HG03439 (cell line): ENCODE measurements around the gene CPNE4.
"Not testable (repeated sequence)": the region's sequence is repeated elsewhere in the genome, so short reads cannot be mapped to it uniquely, and the experiment has no call there.

ENCODE experiments used
- ATAC-seq: cut with Tn5 transposase; IDR thresholded peaks from one replicate; pipeline ENCODE4 v1.9.1; 2021; ENCODE audit warnings: mild to moderate bottlenecking, moderate library complexity; ENCODE audit not compliant: unreplicated experiment

The CPNE4 gene

DNA sequence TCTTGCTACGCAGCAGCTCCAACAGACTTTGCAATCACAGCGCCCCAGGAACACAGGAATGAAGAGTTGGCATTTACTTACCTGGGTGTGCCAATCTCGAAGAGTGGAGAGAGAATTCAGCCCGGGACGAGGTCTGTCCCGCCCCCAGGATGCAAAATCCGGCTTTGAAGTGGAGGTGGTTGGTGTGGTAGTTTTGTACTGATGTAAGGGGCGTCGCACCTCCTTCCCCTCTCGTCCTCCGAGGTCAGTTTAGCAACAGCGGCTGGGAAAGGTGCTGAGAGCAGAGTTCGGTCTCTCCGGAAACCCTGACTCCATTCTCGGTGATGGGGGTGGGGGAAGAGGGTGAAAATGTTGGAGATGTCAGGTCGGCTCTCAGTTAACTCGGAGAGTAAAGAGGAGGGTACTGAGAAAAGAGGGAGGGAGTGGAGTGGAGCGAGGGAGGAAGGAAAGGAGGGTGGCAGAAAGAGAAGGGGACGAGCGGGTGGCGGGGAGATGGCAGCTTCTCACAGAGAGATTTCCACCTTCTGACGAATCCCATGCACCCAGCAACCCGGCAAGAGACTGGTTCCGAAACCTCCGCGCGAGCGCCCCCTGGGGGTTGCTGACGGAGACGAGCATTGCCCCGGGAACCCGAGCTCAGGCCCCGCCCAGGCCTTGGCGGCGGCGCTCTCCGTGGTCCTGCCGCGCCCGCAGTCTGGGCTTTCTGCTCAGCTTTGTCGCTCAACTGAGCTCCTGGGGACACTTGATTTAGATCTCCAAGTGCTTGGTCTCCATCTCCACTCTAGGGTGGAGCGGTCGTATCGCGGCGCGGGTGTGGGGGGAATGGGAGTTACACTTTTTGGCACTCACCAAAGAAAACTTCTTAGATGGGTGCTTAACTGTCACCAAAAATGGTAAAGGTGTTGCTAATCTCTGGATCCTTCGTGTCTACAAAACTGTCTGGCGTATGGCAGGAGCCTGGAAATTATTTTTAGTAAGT is at the start of gene CPNE4:
CPNE4 (minus strand) TSS at position 529 of the 979 bp plus-strand sequence.
- peak; percentile 63 for ATAC-seq

DNA sequence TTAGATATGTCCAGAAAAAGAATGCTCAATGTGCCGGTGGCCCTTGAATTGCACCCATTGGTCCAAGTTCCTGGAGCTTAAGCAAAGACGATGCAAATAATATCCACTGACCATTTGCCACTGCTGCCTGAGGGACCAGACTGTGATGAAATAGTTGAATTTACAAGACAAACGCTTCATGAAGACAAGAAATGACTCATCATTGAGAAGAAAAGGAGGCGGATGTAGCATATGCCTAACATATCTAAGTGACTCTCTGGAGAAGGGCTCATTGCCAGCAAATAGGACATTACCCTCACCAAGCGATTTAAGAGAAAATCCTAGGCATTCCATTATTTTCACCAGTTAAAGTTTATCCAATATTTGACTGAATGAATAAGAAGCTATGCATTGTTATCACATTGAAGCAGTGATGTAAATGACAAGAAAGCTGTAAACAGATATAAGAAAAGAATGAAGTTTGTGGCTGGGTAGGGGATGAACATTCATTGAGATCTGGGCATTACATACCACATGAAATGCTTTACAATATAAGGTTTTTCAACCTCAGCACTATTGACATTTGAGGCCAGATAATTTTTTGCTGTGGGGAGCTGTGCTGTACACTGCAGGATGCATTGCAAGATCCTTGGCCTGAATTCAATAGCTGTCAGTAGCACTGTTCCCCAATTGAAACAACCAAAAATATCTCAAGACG is 48.9 kb upstream of the CPNE4 start:
- no peak for ATAC-seq

DNA sequence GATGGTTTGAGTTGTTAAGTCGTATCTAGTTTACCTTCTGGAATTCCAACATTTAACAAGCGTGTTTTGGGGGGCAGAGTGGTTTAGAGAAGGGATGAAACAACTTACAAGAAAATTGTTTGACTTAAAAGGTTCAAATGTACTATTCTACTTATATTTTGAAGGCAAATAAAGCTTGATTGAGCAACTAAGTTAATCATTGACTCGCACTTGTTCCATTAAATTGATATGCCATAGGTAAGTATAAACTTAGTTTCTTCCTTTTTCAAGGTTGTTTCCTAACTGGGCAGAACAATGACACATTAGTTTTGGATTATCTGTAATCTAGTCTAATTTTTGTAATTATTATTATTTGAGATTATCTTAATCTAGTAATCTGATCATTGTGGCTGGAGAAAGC is 48.3 kb upstream of the CPNE4 start:
- ATAC-seq = no peak

DNA sequence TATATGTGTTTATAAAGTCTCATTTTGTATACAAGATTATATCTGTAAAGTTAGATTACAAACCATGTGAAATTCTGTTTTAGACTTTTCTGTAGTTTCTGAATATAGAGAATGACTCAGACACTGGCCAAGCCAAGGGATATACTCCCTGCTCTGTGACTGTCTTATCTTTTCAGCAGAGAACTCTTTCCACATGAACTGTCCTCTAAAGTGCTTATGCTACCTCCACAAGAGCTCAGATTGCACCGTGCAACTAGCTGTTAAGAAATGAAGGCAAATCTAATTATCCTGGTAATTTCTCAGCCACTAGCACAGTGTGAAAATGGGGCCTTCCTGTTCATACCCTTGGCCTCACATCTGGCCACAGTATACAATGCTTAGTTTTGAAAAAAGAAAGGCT is 44.3 kb upstream of the CPNE4 start:
- no peak for ATAC-seq

DNA sequence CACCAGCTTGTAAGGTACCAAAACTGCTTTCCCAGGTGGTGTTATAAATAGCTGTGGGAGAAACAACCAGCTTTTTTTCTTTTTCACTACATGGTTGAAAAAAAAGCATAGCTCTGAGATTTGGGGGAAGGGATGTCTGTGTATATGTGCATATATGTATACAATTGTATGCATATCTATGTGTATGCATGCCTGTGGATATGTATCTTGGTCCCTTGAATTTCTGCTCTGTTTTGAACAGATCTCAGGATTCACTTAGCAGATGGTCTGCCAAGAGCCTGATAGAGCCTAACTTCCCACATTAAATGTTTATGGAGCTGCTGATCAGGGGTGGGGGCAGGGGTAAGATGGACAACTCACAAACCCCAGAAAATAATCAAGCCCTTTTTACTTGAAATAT is 39.0 kb upstream of the CPNE4 start:
- ATAC-seq = no peak

DNA sequence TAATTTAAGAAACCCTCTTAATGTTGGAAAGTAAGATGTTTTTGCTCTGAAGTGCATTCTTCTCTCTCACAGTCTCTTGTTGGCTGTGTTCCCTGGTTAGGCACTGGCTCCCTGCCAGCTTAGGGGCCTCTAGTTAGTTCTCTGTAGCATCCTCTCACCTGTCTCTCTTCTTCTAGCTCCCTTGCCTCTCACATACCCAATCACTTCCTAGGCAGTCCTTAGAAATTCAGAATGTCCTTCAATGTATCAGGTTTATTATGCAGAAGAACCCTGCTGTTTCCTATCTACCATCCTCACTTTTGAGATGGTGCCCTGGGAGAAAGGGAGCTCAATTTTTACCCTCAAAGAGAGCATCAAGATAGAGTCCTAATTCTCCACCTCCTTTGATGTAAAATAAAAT is 36.2 kb upstream of the CPNE4 start:
- no peak for ATAC-seq

DNA sequence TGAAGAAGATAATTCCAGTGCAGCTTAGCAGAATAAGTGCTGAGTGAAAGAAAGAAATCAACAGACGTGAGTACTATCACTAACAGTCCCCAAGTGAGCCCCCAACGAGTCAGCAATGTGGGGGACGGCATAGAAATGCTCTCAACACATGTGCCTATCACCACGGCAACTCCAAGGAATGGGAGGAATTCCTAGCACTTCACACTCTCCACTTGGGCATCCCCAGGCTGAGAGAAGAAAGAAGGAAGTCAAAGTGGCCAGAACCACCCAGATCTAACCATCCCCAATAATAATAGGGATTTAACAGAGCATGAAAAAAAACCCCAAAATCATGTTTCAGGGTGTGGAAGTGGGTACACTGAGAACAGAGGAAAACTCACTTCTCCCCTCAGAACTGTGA is 29.3 kb upstream of the CPNE4 start:
- ATAC-seq = no peak

DNA sequence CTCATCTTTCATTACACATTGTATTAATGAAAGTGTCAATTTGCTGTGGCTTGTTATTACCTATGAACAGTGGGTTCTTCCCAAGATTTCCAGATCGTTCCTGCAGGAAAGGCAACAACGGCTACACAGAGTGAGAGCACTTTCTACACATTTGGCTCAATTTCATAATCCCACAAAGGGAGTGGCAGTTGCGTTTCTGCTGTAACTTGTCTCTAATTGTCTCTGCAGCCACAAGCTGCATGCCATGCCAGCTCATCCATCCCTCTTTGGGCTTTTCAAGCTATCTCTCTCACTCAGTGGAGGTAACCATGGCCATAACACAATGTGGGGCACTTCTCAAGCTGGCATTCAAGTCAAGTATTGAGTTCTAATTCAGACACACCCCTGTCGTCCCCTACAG is 27.7 kb upstream of the CPNE4 start:
- ATAC-seq = no peak

DNA sequence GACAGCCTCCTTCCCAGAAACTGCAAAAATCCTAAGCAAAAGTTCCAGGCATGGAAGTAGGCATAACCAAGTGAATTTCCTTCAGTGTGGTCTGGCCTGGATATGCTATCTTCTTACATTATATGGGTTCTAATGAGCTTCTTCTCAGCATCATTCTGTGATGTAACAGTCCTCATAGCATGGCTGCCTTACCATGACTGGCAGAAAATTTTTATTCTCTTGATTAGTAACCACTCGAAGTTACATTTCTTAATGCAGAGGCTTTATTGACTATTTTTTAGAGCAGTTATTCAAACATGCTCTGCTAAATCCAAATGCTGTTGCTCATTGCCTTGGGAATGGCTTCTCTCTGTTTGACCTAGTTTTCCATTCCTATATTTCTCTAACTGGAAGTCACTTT is 21.1 kb upstream of the CPNE4 start:
- ATAC-seq = no peak

DNA sequence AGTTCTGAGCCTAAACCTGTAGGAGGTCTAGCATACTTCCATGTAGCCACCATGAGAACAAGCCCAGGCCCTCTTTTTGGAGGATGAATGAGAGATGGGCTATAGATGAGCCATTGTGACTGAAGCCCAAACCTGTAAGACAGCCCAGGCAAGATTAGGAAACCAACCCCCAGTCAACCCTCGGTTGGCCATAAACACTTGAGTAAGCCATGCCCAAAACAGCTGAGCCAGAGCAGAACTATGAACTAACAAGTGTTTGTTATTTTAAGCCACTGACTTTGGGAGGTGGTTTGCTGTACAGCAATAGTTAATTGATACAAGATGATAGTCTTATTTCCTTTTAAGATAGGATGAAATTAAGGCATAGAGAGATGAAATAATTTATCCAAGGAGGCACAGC is 12.4 kb upstream of the CPNE4 start:
- ATAC-seq = no peak

DNA sequence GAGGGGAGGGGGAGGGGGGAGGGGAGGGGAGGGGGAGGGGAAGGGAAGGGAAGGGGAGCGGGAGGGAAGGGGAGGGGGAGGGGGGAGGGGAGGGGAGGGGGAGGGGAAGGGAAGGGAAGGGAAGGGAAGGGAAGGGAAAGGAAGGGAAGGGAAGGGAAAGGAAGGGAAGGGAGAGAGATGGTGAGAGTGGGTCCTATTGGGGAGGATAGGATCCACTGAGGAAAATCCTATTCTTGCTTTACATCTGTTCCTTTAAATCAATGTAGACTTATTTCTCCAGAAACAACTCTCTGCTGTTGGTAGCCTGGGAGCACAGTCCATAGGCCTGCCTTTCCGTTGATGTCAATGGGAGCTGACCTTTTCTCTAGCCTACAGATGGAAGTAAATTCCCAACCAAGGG is 10.1 kb upstream of the CPNE4 start:
- not testable (repeated sequence) for ATAC-seq

DNA sequence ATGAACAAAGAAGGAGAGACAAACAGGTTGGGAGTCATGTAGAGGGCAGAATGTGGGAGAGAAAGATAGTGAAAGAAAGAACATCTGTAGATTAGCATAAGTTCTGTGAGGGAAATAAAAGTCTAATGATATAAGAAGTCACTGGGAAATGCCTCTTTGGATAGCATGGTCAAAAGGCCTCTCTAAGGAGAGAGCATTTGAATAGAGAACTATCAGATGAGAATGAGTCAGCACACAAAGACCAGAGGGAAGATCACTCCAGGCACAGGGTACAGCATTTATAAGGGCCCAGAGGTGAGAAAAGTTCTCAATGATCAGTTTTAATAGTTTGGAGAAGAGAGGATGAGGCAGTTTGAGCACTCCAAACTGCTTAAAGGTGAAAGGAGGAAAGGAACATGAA is 7.9 kb upstream of the CPNE4 start:
- ATAC-seq = no peak

DNA sequence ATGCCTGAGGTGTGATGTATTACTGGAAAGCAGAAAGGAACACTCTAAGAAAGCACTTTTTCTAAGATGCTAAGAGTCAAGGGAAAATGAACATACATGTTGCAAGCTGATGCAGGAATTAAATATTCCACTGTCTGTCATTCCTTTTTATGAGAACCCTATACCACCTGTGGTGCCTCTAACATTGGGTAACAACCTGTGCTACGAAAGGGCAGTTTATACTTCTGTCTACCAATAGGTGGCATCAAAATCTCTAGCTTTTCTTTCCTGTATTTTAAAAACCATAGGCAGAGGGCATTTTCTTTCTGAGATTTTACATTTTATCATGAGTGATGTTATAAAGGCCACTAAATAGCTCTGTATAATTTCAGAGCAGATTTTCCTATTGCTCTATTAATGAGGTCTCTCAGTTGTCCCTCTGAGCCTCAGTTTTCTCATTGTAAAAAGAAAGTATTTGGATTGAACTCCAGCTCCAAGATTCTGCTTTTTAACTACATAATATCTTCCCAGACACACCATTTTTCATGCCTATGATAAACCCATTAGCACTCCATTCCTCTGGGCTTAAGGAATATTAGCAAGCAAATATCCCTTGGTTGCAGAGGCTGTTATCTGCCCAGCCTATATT is 3.5 kb upstream of the CPNE4 start:
- no peak for ATAC-seq

DNA sequence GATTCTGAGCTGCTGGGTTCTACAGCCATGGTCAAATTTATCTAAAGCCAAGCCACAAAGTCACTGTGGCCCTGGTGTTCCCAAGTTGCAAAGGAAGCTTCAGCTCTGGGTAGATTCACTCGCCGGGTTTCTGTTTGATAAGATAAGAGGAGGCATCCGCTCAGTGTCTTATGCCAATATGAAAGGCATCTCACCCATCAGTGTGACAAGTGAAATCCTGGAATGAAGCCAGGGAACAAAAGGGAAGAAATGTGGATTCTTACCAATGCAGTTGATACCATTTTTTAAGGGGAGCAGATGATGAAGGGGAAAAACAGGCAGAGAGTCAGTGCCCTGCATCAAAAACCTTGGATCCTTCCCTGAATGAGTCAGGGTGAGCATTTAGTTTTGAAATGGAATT is 2.8 kb upstream of the CPNE4 start:
- no peak for ATAC-seq

DNA sequence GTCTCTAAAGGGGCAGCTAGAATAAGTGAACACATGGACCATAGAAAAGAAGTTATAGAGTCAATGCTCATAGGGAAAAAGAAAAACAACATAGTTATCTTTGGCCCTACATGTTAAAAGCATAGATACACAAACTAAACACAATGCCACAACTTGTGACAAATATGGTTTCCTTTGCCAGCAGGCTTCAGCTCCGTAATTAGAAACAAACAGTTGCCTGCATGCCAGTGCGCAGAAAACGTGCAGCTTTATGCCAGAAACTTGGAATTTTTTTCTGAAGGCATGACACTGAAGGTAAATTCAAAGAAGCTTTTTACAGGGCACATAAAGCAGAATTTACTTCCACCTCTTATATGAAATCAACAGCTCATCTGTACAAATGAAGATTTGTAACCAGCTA is 2.2 kb upstream of the CPNE4 start:
- no peak for ATAC-seq

DNA sequence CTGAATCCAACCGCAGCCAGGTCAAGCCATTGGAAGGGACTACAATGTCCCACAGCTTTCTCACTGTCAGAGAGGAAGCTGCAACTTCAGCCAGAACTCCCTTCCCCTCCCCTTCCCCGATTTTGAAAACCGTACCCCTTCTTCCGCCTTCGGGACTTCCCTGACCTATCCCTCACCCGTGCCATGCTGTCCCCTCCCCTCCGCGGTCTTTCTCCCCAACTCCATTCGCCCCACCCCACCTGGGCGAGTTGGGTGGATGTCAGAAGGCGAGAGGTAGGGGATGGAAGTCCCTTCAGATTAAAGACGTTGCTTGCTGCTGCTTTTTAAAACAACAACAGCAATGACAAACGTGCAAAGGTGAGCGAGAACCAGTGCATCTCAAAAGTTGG is 723 bp downstream of the CPNE4 start:
- no peak for ATAC-seq

DNA sequence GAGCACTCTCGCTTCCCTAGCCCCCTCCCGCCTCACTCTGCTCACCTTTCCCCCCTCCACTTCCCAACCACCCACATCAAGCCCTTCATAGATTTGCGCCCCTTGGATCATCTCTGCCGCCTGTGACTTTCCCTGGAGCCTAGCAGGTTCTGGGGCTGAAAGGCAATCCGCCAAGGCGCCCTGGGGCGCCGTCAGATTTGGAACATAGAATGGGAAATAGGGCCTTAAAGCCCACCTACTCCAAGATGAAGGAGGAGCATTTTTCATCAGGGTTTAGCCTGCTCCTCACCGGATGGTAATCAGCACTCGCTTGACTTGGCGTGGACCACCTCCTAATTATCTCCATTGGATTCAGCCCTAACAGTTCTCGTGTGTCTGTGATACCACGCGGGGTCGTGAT is 1.3 kb downstream of the CPNE4 start:
- no peak for ATAC-seq

DNA sequence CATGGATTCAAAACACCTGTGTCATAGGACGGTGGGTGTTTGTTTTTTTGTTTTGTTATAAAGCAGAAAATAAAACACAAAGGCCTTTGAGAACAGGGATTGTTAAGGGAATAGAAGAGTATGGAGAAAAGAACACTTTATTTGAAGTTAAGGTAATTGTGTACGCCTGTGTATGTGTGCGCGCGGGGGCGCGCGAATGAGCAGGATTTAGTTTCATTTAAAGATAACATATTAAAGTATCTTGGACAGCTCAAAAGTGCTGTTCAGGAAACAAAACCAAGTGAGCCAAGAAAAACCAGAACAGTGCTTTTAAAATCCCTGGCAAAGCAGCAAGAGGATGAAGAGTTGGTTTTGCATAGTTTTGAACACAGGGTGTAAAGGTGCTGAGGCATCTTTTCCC is 1.9 kb downstream of the CPNE4 start:
- ATAC-seq = no peak

DNA sequence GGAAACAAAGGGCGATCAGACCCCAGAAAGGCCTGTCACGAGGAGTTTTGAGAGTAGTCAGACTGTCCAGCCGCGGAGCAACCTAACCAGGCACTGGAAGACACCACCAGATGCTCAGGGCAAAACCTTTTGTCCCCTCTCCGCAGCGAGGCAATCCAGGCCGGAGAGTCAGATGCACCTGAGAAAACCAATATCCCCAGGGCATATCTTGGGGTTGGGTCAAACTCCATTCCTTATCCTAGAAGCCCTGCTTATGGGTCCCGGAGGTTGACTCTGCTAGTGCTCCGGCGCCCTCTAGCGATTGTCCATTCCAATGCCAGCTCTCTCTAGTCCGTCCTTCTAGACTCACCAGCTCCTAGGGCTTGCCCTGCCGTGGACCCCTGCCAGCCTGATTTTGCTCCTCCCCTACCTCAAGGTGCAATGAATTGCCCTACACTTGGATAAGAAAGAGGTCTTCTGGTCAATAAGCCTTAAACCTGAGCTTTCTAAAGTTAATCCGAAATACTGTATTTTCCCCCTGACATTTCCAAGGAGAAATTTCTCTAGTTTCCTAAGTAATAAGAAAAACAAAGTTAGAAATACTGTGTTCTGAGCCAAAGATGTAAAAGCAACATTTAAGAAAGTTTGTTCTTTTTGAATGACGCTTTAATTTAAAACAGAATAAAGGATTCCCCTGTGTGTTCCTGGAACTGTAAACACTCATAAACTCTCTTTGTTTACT is 5.5 kb downstream of the CPNE4 start:
- ATAC-seq = peak; percentile 78

DNA sequence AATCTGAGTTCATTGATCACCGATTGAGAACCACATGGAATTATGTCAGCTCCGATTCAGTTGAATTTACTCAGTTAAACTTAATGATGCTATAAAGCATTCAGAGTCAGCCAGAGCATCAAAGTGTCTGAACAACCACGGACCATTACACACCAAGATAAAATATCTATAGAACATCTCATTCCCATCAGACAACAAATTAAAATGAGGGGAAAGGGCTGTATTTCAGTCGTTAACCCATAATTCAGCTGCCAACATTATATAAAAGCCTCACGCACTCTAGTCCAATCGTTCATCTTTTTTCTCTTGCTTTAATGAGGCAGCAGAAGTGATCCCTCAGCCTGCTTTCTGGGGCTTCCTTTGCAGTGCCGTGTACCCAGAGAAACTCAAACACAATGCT is 11.9 kb downstream of the CPNE4 start:
- no peak for ATAC-seq

DNA sequence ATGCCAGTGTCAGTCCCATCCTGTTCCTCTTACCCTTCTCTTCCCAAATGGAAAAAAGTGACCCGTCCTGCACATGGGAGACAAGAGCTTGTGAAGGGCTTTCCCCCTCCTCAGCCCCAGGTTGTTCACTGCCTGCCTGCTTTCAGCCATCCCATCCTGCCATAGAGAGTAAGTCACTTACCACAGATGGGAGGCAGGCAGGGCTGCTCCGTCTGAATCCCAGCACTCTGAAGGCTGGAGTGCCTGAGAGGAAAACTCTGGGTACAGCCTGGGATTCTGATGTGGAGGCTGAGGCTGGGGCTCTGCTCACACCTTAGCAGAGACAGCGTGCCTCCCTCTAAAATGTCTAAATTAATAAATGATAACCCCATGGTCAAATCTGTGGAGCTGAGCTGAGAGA is 14.8 kb downstream of the CPNE4 start:
- ATAC-seq = no peak
